Measurements from ENCODE around the gene PWP1.

PWP1 gene

GRCh38 chr12:107685360-107686248 is at the start of gene PWP1:
PWP1 (plus strand) TSS chr12:107685799; CDS start chr12:107685900, 101 bp downstream.
- Mint-ChIP-seq H3K27me3 (peaks cover 2% of the 10 kb centered on the region), H3K36me3 (ENCODE audit: low read depth) (peaks cover 40% of the 10 kb centered on the region), H3K27ac (peak within 1 kb of the TSS; percentile 99), H3K9me3 (no peaks in the 10 kb centered on the region), H3K4me1 (ENCODE audit: low read depth) (peaks cover 25% of the 10 kb centered on the region), H3K4me3 (peak within 1 kb of the TSS; percentile 99)

GRCh38 chr12:107641154-107641553 is 44.4 kb upstream of the PWP1 start:
- Mint-ChIP-seq H3K4me3 (no peak overlapping the region), H3K36me3 (ENCODE audit: low read depth) (no peaks in the 10 kb centered on the region), H3K9me3 (no peaks in the 10 kb centered on the region), H3K27ac (peak overlapping the region; percentile 8), H3K27me3 (no peaks in the 10 kb centered on the region), H3K4me1 (ENCODE audit: low read depth) (no peaks in the 10 kb centered on the region)

GRCh38 chr12:107642240-107642639 is 43.4 kb upstream of the PWP1 start:
- H3K9me3 Mint-ChIP-seq, result no peaks in the 10 kb centered on the region
- no peak overlapping the region for H3K4me3 Mint-ChIP-seq
- no peak overlapping the region for H3K27ac Mint-ChIP-seq
- H3K27me3 Mint-ChIP-seq, result no peaks in the 10 kb centered on the region
- H3K36me3 Mint-ChIP-seq (ENCODE audit: low read depth), result no peaks in the 10 kb centered on the region
- H3K4me1 Mint-ChIP-seq (ENCODE audit: low read depth), result no peaks in the 10 kb centered on the region

GRCh38 chr12:107645630-107646333 is 39.8 kb upstream of the PWP1 start:
- Mint-ChIP-seq H3K36me3 (ENCODE audit: low read depth) (no peaks in the 10 kb centered on the region), H3K4me1 (ENCODE audit: low read depth) (no peaks in the 10 kb centered on the region), H3K27ac (no peak overlapping the region), H3K27me3 (no peaks in the 10 kb centered on the region), H3K4me3 (no peak overlapping the region), H3K9me3 (no peaks in the 10 kb centered on the region)

GRCh38 chr12:107646436-107646835 is 39.2 kb upstream of the PWP1 start:
- H3K4me3 Mint-ChIP-seq, result no peak overlapping the region
- H3K36me3 Mint-ChIP-seq (ENCODE audit: low read depth), result no peaks in the 10 kb centered on the region
- H3K9me3 Mint-ChIP-seq, result no peaks in the 10 kb centered on the region
- H3K27me3 Mint-ChIP-seq, result no peaks in the 10 kb centered on the region
- no peaks in the 10 kb centered on the region for H3K4me1 Mint-ChIP-seq (ENCODE audit: low read depth)
- H3K27ac Mint-ChIP-seq, result no peak overlapping the region

GRCh38 chr12:107649661-107650061 is 35.9 kb upstream of the PWP1 start:
- Mint-ChIP-seq H3K9me3 (no peaks in the 10 kb centered on the region), H3K4me3 (no peak overlapping the region), H3K36me3 (ENCODE audit: low read depth) (peaks cover 3% of the 10 kb centered on the region), H3K27ac (no peak overlapping the region), H3K4me1 (ENCODE audit: low read depth) (peaks cover 4% of the 10 kb centered on the region), H3K27me3 (no peaks in the 10 kb centered on the region)

- Mint-ChIP-seq H3K9me3 (no peaks in the 10 kb centered on the region), H3K27me3 (no peaks in the 10 kb centered on the region), H3K4me3 (no peak overlapping the region), H3K4me1 (ENCODE audit: low read depth) (peaks cover 4% of the 10 kb centered on the region), H3K27ac (no peak overlapping the region), H3K36me3 (ENCODE audit: low read depth) (peaks cover 3% of the 10 kb centered on the region)
Observed at GRCh38 chr12:107650977-107651376, 34.6 kb upstream of the PWP1 start.

- Mint-ChIP-seq H3K27me3 (no peaks in the 10 kb centered on the region), H3K4me1 (ENCODE audit: low read depth) (peaks cover 4% of the 10 kb centered on the region), H3K4me3 (no peak overlapping the region), H3K27ac (no peak overlapping the region), H3K36me3 (ENCODE audit: low read depth) (peaks cover 3% of the 10 kb centered on the region), H3K9me3 (no peaks in the 10 kb centered on the region)
Observed at GRCh38 chr12:107651571-107652449, 33.8 kb upstream of the PWP1 start.

- Mint-ChIP-seq H3K4me3 (no peak overlapping the region), H3K4me1 (ENCODE audit: low read depth) (peaks cover 4% of the 10 kb centered on the region), H3K36me3 (ENCODE audit: low read depth) (peaks cover 6% of the 10 kb centered on the region), H3K27me3 (no peaks in the 10 kb centered on the region), H3K9me3 (no peaks in the 10 kb centered on the region), H3K27ac (no peak overlapping the region)
Observed at GRCh38 chr12:107653519-107653918, 32.1 kb upstream of the PWP1 start.

GRCh38 chr12:107654873-107655272 is 30.7 kb upstream of the PWP1 start:
- no peaks in the 10 kb centered on the region for H3K9me3 Mint-ChIP-seq
- H3K27ac Mint-ChIP-seq, result no peak overlapping the region
- peaks cover 6% of the 10 kb centered on the region for H3K36me3 Mint-ChIP-seq (ENCODE audit: low read depth)
- H3K4me1 Mint-ChIP-seq (ENCODE audit: low read depth), result peaks cover 4% of the 10 kb centered on the region
- no peak overlapping the region for H3K4me3 Mint-ChIP-seq
- H3K27me3 Mint-ChIP-seq, result no peaks in the 10 kb centered on the region

GRCh38 chr12:107655281-107656065 is 30.1 kb upstream of the PWP1 start:
- Mint-ChIP-seq H3K4me3 (no peak overlapping the region), H3K27ac (no peak overlapping the region), H3K27me3 (no peaks in the 10 kb centered on the region), H3K4me1 (ENCODE audit: low read depth) (peaks cover 4% of the 10 kb centered on the region), H3K9me3 (no peaks in the 10 kb centered on the region), H3K36me3 (ENCODE audit: low read depth) (peaks cover 6% of the 10 kb centered on the region)

GRCh38 chr12:107656302-107656701 is 29.3 kb upstream of the PWP1 start:
- Mint-ChIP-seq H3K4me1 (ENCODE audit: low read depth) (peaks cover 4% of the 10 kb centered on the region), H3K4me3 (no peak overlapping the region), H3K9me3 (no peaks in the 10 kb centered on the region), H3K27ac (no peak overlapping the region), H3K36me3 (ENCODE audit: low read depth) (peaks cover 6% of the 10 kb centered on the region), H3K27me3 (no peaks in the 10 kb centered on the region)

GRCh38 chr12:107657133-107657532 is 28.5 kb upstream of the PWP1 start:
- peak overlapping the region; percentile 34 for H3K27ac Mint-ChIP-seq
- H3K36me3 Mint-ChIP-seq (ENCODE audit: low read depth), result peaks cover 6% of the 10 kb centered on the region
- H3K4me1 Mint-ChIP-seq (ENCODE audit: low read depth), result peaks cover 4% of the 10 kb centered on the region
- no peaks in the 10 kb centered on the region for H3K9me3 Mint-ChIP-seq
- no peaks in the 10 kb centered on the region for H3K27me3 Mint-ChIP-seq
- H3K4me3 Mint-ChIP-seq, result no peak overlapping the region

- peaks cover 4% of the 10 kb centered on the region for H3K36me3 Mint-ChIP-seq (ENCODE audit: low read depth)
- no peaks in the 10 kb centered on the region for H3K9me3 Mint-ChIP-seq
- no peak overlapping the region for H3K4me3 Mint-ChIP-seq
- no peaks in the 10 kb centered on the region for H3K27me3 Mint-ChIP-seq
- peaks cover 4% of the 10 kb centered on the region for H3K4me1 Mint-ChIP-seq (ENCODE audit: low read depth)
- H3K27ac Mint-ChIP-seq, result no peak overlapping the region
Observed at GRCh38 chr12:107657621-107658020, 28.0 kb upstream of the PWP1 start.

All from stimulated activated naive CD8-positive, alpha-beta T cell treated with anti-CD3 and anti-CD28 coated beads, Interleukin-15, Interleukin-2, amounts not matched to agents 100 ng/mL and 50 ng/mL, for 24 hours (primary cell).